ENCODE measurements around the gene TPR.

DNA sequence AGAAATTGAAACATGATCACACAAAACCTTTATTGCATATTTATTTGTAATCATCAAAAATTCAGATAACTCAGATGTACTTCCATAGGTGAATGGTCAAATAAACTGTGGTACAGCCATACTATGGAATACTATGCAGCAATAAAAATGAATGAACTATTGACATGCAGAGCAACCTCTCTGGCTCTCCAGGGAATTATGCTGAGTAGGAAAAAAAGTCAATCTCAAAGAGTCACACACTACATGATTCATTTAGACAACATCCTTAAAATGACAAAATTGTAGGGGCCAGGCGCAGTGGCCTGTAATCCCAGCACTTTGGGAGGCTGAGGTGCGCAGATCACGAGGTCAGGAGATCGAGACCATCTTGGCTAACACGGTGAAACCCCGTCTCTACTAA lies 104.0 kb downstream of the TPR start:
- TF ChIP-seq TAF1 (IDR thresholded peaks at IDR 0.05; ENCODE audit: borderline replicate concordance, insufficient read depth, low read length), result no peak
- no peak for TF ChIP-seq POLR2AphosphoS5 (IDR thresholded peaks at IDR 0.05; ENCODE audit: low read depth, low read length)
